ENCODE measurements around the gene LUC7L2. TPM values are rescaled to one million over a fixed set of nuclear protein-coding genes. Genes with fewer than 3 reads are reported as not detected.
A peak's percentile ranks its signal among the peaks of the same experiment; 100 is the strongest.

Gene LUC7L2
- total RNA-seq, 4 donors from 2014 or later: 125 to 179 (median 145) TPM

GRCh38 chr7:139358541-139359365 is 941 bp upstream of the LUC7L2 start:
- intact Hi-C loops (cut with DNase I): no loop called here
- WGBS, 2 donors: 6 to 12% methylated on average over 20 to 38 of the region's 39 CpGs
- Histone ChIP-seq H3K4me1 (peaks cover 19 to 23% of the 10 kb centered on the region in 2 donors), H3K36me3 (no peaks in the 10 kb centered on the region), H3K9me3 (no peaks in the 10 kb centered on the region), H3K27ac (peak overlapping the region; percentile 98 to 100 (median 99)), H3K27me3 (no peaks in the 10 kb centered on the region), H3K4me3 (replicated peaks in 1 of 3) (peak overlapping the region; percentile 42 to 87 (median 46))
- TF ChIP-seq CTCF (IDR thresholded peaks at IDR 0.05) (no peak), POLR2A (IDR thresholded peaks at IDR 0.05) (no peak)
- DNase-seq: no peak

GRCh38 chr7:139360210-139360947 is 685 bp downstream of the LUC7L2 start:
- peak; percentile 99 for DNase-seq
- Histone ChIP-seq H3K4me3 (replicated peaks in 1 of 3) (peak overlapping the region; percentile 27 to 87 (median 56)), H3K9me3 (no peaks in the 10 kb centered on the region), H3K4me1 (peaks cover 24 to 31% of the 10 kb centered on the region in 2 donors), H3K36me3 (peaks cover 0 to 2% of the 10 kb centered on the region in 2 donors), H3K27me3 (no peaks in the 10 kb centered on the region), H3K27ac (peak overlapping the region; percentile 98 to 100 (median 99))
- WGBS, 2 donors: 1 to 2% methylated on average over 14 to 22 of the region's 47 CpGs
- TF ChIP-seq CTCF (IDR thresholded peaks at IDR 0.05) (no peak), POLR2A (IDR thresholded peaks at IDR 0.05) (peak; percentile 76 to 94)
- intact Hi-C loops (cut with DNase I): loop anchor here (10.0 kb wide), 1 partner anchor 54 kb away; no protein-coding TSS in a partner anchor

- Histone ChIP-seq H3K4me1 (peaks cover 30 to 36% of the 10 kb centered on the region in 2 donors), H3K4me3 (replicated peaks in 1 of 3) (peak overlapping the region; percentile 27 to 87 (median 34)), H3K36me3 (peaks cover 0 to 5% of the 10 kb centered on the region in 2 donors), H3K27me3 (no peaks in the 10 kb centered on the region), H3K27ac (peak overlapping the region; percentile 98 to 100 (median 99)), H3K9me3 (no peaks in the 10 kb centered on the region)
- DNase-seq: no peak
- intact Hi-C loops (cut with DNase I): loop anchor here (10.0 kb wide), 1 partner anchor 54 kb away; no protein-coding TSS in a partner anchor
- WGBS, 2 donors: 0% methylated on average over 2 of the region's 2 CpGs
- TF ChIP-seq CTCF (IDR thresholded peaks at IDR 0.05) (no peak), POLR2A (IDR thresholded peaks at IDR 0.05) (no peak)
Measured at GRCh38 chr7:139360948-139361307, 1.2 kb downstream of the LUC7L2 start.

- no peak for TF ChIP-seq POLR2A (IDR thresholded peaks at IDR 0.05)
- no peak for TF ChIP-seq CTCF (IDR thresholded peaks at IDR 0.05)
- H3K27me3 ChIP-seq: no peaks in the 10 kb centered on the region
- no peak for DNase-seq
- peaks cover 0 to 5% of the 10 kb centered on the region in 2 donors for H3K36me3 ChIP-seq
- H3K4me3 ChIP-seq (replicated peaks in 1 of 3): peak overlapping the region in 2 of 3 donors; percentile 34 to 87
- WGBS, 2 donors: 11 to 24% methylated on average over 3 of the region's 3 CpGs
- H3K9me3 ChIP-seq: no peaks in the 10 kb centered on the region
- peaks cover 36 to 42% of the 10 kb centered on the region in 2 donors for H3K4me1 ChIP-seq
- intact Hi-C loops (cut with DNase I): loop anchor here (10.0 kb wide), 1 partner anchor 53 kb away; no protein-coding TSS in a partner anchor
- peak overlapping the region; percentile 98 to 100 (median 99) for H3K27ac ChIP-seq
Measured at GRCh38 chr7:139361523-139361922, 1.8 kb downstream of the LUC7L2 start.
